ENCODE results near the gene RSPRY1.
"Not testable (repeated sequence)": the region's sequence is repeated elsewhere in the genome, so short reads cannot be mapped to it uniquely, and the experiment has no call there.

RSPRY1 gene

GRCh38 chr16:57271867-57272495 lies 85.9 kb downstream of the RSPRY1 start:
- DNase-seq (ENCODE audit: low spot score) = no peak

GRCh38 chr16:57273359-57273758 lies 87.2 kb downstream of the RSPRY1 start:
- DNase-seq (ENCODE audit: low spot score) = no peak

GRCh38 chr16:57273826-57274225 lies 87.7 kb downstream of the RSPRY1 start:
- no peak for DNase-seq (ENCODE audit: low spot score)

GRCh38 chr16:57275946-57276345 lies 89.8 kb downstream of the RSPRY1 start:
- DNase-seq (ENCODE audit: low spot score) = not testable (repeated sequence)

GRCh38 chr16:57276596-57276995 lies 90.5 kb downstream of the RSPRY1 start:
- DNase-seq (ENCODE audit: low spot score) = no peak

GRCh38 chr16:57277586-57277985 lies 91.5 kb downstream of the RSPRY1 start:
- DNase-seq (ENCODE audit: low spot score) = no peak

GRCh38 chr16:57278494-57278893 lies 92.4 kb downstream of the RSPRY1 start:
- no peak for DNase-seq (ENCODE audit: low spot score)

GRCh38 chr16:57279780-57280638 lies 93.9 kb downstream of the RSPRY1 start:
- DNase-seq (ENCODE audit: low spot score) = no peak

- DNase-seq (ENCODE audit: low spot score) = no peak
Measured at GRCh38 chr16:57281791-57282190, 95.7 kb downstream of the RSPRY1 start.

GRCh38 chr16:57282510-57283213 lies 96.5 kb downstream of the RSPRY1 start:
- no peak for DNase-seq (ENCODE audit: low spot score)

- no peak for DNase-seq (ENCODE audit: low spot score)
Measured at GRCh38 chr16:57283214-57283958, 97.3 kb downstream of the RSPRY1 start.

- no peak for DNase-seq (ENCODE audit: low spot score)
Measured at GRCh38 chr16:57283959-57284208, 97.8 kb downstream of the RSPRY1 start.

GRCh38 chr16:57284209-57284951 lies 98.3 kb downstream of the RSPRY1 start, which contains the start of gene PLLP:
Gene PLLP (minus strand): TSS chr16:57284672. CDS start chr16:57284540, 132 bp downstream.
- DNase-seq (ENCODE audit: low spot score) = no peak

GRCh38 chr16:57284952-57285363 lies 98.8 kb downstream of the RSPRY1 start:
- no peak for DNase-seq (ENCODE audit: low spot score)

GRCh38 chr16:57285379-57285778 lies 99.2 kb downstream of the RSPRY1 start:
- no peak for DNase-seq (ENCODE audit: low spot score)

GRCh38 chr16:57289391-57290257 lies 103.5 kb downstream of the RSPRY1 start:
- DNase-seq (ENCODE audit: low spot score) = no peak

Measured in hematopoietic multipotent progenitor cell treated with erythropoietin and hydrocortisone succinate and interleukin-3 and kit ligand, for 15 days (in vitro differentiated cells).